ENCODE results near the gene FILIP1L.

- TF ChIP-seq CTCF (IDR thresholded peaks at IDR 0.05; ENCODE audit: borderline replicate concordance, extremely low read depth, low read length, poor library complexity, severe bottlenecking) = no peak
- no peak for TF ChIP-seq EZH2 (IDR thresholded peaks at IDR 0.05; ENCODE audit: borderline replicate concordance, low read depth, low read length, severe bottlenecking)
Measured at GRCh38 chr3:99947356-99947755, 166.9 kb downstream of the FILIP1L start.
